Measurements from ENCODE around the gene MRTFA. TPM values are rescaled to one million over a fixed set of nuclear protein-coding genes. Genes with fewer than 3 reads are reported as not detected.

MRTFA gene
- total RNA-seq, 4 donors from 2014 or later, result 45.5 to 90.2 (median 78.3) TPM

DNA sequence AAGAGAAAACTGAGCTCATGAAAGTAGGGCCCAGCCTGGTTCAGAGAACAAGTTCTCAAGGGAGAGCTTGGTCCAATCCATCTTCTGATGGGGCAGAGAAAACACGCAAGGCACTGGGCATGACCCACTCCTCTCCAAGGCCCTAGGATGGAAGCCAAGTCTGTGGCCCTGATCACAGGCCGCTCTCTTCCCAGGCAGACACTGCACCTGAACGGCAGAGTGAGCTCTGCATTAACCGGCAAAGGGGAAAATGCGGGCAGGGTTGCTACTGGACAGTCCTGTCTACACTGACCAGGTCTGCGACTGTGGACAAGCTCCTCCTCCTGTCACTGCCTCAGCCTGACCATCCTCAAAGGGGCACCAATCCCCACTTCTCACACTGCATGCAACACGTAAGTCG is 216.8 kb downstream of the MRTFA start:
- H3K36me3 ChIP-seq, result peaks cover 0 to 88% of the 10 kb centered on the region in 2 donors
- 93% methylated on average over 2 of the region's 8 CpGs; no CpG with 5 or more reads in 1 of the 2 donors for WGBS, 2 donors (ENCODE audit: low coverage in 1 of 2)
- no peak for ATAC-seq

GRCh38 chr22:40418366-40419201 is 217.9 kb downstream of the MRTFA start:
- Histone ChIP-seq H3K27ac (no peak overlapping the region), H3K4me3 (no peak overlapping the region), H3K36me3 (peaks cover 0 to 76% of the 10 kb centered on the region in 2 donors), H3K4me1 (peaks cover 0 to 30% (median 5%) of the 10 kb centered on the region in 3 donors), H3K27me3 (no peaks in the 10 kb centered on the region), H3K9me3 (no peaks in the 10 kb centered on the region)
- TF ChIP-seq EP300 (IDR thresholded peaks at IDR 0.05) (no peak), POLR2AphosphoS5 (IDR thresholded peaks at IDR 0.05) (no peak), POLR2A (IDR thresholded peaks at IDR 0.05) (no peak), CTCF (IDR thresholded peaks at IDR 0.05) (no peak)
- no CpG with 5 or more reads among the region's 42 CpGs for WGBS, 2 donors (ENCODE audit: low coverage in 1 of 2)
- ATAC-seq, result no peak

More for the DNA sequence above, 216.8 kb downstream of the MRTFA start:
- Histone ChIP-seq H3K27me3 (no peaks in the 10 kb centered on the region), H3K4me1 (peaks cover 0 to 22% (median 5%) of the 10 kb centered on the region in 3 donors), H3K4me3 (no peak overlapping the region), H3K9me3 (no peaks in the 10 kb centered on the region), H3K27ac (no peak overlapping the region)
- TF ChIP-seq POLR2AphosphoS5 (IDR thresholded peaks at IDR 0.05), result no peak
- TF ChIP-seq POLR2A (IDR thresholded peaks at IDR 0.05), result no peak
- TF ChIP-seq EP300 (IDR thresholded peaks at IDR 0.05), result no peak
- no peak for TF ChIP-seq CTCF (IDR thresholded peaks at IDR 0.05)

GRCh38 chr22:40417881-40418280 is 218.6 kb downstream of the MRTFA start:
- Histone ChIP-seq H3K36me3 (peaks cover 0 to 69% of the 10 kb centered on the region in 2 donors), H3K4me3 (no peak overlapping the region), H3K27me3 (no peaks in the 10 kb centered on the region), H3K27ac (no peak overlapping the region), H3K4me1 (peaks cover 0 to 30% (median 5%) of the 10 kb centered on the region in 3 donors), H3K9me3 (no peaks in the 10 kb centered on the region)
- TF ChIP-seq POLR2A (IDR thresholded peaks at IDR 0.05), result no peak
- TF ChIP-seq POLR2AphosphoS5 (IDR thresholded peaks at IDR 0.05), result no peak
- TF ChIP-seq CTCF (IDR thresholded peaks at IDR 0.05), result no peak
- TF ChIP-seq EP300 (IDR thresholded peaks at IDR 0.05), result no peak
- no CpG with 5 or more reads among the region's 5 CpGs for WGBS, 2 donors (ENCODE audit: low coverage in 1 of 2)
- ATAC-seq, result no peak

DNA sequence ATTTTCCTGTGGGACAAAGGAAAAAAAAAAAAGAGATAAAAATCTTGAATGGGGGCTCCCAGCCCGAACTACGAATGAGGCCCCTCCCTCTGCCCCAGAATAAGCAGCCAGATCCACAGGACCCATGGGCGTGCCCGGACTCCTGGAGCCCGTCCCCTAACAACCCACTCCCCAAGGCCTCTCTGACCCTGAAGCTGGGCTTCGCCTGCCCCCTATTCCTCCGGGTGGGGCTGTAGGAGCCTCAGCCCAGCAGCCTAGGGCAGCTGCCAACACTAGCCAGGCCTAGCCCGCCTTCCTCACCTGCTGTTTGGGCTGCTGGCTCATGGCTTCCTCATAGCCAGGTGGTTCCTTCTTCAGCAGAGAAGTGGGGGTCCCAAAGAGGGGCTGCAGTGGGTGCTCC is 219.5 kb downstream of the MRTFA start:
- no peak overlapping the region for H3K4me3 ChIP-seq
- TF ChIP-seq CTCF (IDR thresholded peaks at IDR 0.05), result no peak
- TF ChIP-seq POLR2A (IDR thresholded peaks at IDR 0.05), result no peak
- TF ChIP-seq POLR2AphosphoS5 (IDR thresholded peaks at IDR 0.05), result no peak
- TF ChIP-seq EP300 (IDR thresholded peaks at IDR 0.05), result no peak
- no peaks in the 10 kb centered on the region for H3K9me3 ChIP-seq
- 93 to 96% methylated on average over 5 of the region's 8 CpGs for WGBS, 2 donors (ENCODE audit: low coverage in 1 of 2)
- no peaks in the 10 kb centered on the region for H3K27me3 ChIP-seq
- no peak for ATAC-seq
- H3K36me3 ChIP-seq, result peaks cover 0 to 66% of the 10 kb centered on the region in 2 donors
- H3K27ac ChIP-seq, result no peak overlapping the region
- H3K4me1 ChIP-seq, result peaks cover 0 to 30% (median 5%) of the 10 kb centered on the region in 3 donors

- TF ChIP-seq CTCF (IDR thresholded peaks at IDR 0.05), result no peak
- TF ChIP-seq POLR2AphosphoS5 (IDR thresholded peaks at IDR 0.05), result no peak
- no peak for TF ChIP-seq EP300 (IDR thresholded peaks at IDR 0.05)
- no peak for TF ChIP-seq POLR2A (IDR thresholded peaks at IDR 0.05)
- no peaks in the 10 kb centered on the region for H3K27me3 ChIP-seq
- peaks cover 0 to 66% of the 10 kb centered on the region in 2 donors for H3K36me3 ChIP-seq
- ATAC-seq, result no peak
- H3K27ac ChIP-seq, result peak overlapping the region in 1 of 4 donors; percentile 52
- H3K4me3 ChIP-seq, result no peak overlapping the region
- H3K9me3 ChIP-seq, result no peaks in the 10 kb centered on the region
- H3K4me1 ChIP-seq, result peaks cover 0 to 30% (median 5%) of the 10 kb centered on the region in 3 donors
- 75 to 90% methylated on average over 3 to 4 of the region's 11 CpGs for WGBS, 2 donors (ENCODE audit: low coverage in 1 of 2)
These were observed 219.9 kb downstream of the MRTFA start for GRCh38 chr22:40416636-40417035.
